ENCODE data around the gene MGST2.

- TF ChIP-seq POLR2A (IDR thresholded peaks at IDR 0.05) (no peak), CTCF (IDR thresholded peaks at IDR 0.05) (no peak)
Measured at GRCh38 chr4:139633195-139633594, 32.4 kb upstream of the MGST2 start.
